ENCODE results near the gene WWTR1.

Gene WWTR1

DNA sequence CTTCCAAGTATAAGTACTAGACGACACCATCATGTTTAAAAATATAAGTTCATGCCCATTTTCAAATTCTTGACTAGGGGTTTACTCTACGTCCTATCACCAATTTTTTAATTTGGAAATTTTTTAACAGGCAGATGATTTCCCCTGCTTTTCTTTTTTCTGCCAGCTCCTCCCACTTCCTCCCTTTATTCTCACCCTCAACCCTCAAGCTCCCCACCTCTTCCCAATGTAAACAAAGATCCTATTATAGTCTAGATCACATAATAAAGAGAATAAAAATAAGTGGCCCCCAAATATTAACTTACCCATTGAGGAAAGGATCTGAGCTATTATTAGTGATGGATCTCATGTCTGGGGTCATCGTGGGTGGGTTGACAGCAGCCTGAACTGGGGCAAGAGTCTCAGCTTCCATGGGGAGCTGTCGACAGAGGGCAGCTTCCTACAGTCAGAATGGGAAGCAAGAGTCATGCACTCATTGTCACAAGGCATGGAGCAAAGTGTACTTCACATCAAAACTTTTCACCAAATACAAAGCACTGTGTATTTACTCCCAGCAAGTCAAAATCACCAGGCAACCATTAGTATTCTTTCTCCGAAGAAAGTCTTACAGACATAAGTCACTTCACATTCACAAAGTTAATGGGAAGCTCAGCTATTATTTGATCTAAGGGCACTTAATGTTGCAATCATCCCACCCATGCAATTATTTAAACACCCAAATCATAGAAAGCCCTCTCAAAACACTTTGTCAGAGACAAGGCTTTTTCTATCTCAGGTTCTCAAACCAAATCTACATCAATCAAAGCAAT lies 130.1 kb downstream of the WWTR1 start:
- Histone ChIP-seq H3K4me1 (peaks cover 3% of the 10 kb centered on the region; the same call in 1 of the 2 replicates), H3K27me3 (no peaks in the 10 kb centered on the region), H3K9me3 (no peaks in the 10 kb centered on the region), H3K36me3 (no peaks in the 10 kb centered on the region), H3K4me3 (ENCODE audit: low read depth, low read length) (no peak overlapping the region)
- DNase-seq, result no peak
- TF ChIP-seq, protein P1, sequence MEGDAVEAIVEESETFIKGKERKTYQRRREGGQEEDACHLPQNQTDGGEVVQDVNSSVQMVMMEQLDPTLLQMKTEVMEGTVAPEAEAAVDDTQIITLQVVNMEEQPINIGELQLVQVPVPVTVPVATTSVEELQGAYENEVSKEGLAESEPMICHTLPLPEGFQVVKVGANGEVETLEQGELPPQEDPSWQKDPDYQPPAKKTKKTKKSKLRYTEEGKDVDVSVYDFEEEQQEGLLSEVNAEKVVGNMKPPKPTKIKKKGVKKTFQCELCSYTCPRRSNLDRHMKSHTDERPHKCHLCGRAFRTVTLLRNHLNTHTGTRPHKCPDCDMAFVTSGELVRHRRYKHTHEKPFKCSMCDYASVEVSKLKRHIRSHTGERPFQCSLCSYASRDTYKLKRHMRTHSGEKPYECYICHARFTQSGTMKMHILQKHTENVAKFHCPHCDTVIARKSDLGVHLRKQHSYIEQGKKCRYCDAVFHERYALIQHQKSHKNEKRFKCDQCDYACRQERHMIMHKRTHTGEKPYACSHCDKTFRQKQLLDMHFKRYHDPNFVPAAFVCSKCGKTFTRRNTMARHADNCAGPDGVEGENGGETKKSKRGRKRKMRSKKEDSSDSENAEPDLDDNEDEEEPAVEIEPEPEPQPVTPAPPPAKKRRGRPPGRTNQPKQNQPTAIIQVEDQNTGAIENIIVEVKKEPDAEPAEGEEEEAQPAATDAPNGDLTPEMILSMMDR (IDR thresholded peaks at IDR 0.05; ENCODE audit: low read depth, low read length), result no peak

DNA sequence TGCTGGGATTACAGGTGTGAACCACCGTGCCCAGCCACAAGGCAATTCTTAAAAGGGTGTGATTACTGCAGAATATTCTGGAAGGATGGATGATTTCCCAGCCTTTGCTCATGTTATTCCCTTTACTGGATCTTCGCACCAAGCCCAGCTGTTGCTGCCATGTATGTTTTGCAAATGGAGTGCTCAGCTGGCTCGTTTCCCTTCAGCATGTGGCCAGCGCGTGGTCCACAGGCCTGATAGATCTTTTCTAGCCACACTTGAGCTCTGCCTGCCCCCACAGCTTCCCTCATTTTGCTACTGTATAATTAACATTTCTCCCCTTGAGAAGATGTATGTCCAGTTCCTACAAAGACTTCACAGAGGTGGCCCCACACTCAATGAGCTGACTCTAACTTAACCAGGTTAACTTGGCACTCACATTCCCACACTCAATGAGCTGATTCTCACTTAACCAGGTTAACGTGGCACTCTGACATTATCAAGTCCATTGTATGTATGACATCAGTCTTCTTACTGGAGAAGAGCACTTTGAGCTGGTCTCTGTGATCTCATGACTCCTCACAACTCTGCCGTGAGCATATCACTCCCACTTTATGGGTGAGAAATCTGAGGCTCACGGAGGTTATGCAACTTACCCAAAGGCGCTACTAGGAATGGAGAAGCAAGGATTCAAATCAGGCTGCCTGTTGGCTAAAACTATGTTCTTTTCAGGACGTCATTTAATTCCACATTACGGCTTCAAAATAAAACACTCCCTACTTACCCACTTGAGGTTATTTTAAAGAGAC lies 134.1 kb downstream of the WWTR1 start:
- TF ChIP-seq, protein P1 (IDR thresholded peaks at IDR 0.05; ENCODE audit: low read depth, low read length), result no peak
- H3K27me3 ChIP-seq, result no peaks in the 10 kb centered on the region; the same call in 1 of the 2 replicates
- H3K4me1 ChIP-seq, result peaks cover 3% of the 10 kb centered on the region; the same call in 1 of the 2 replicates
- H3K9me3 ChIP-seq, result no peaks in the 10 kb centered on the region
- DNase-seq, result no peak
- no peaks in the 10 kb centered on the region for H3K36me3 ChIP-seq
- H3K4me3 ChIP-seq (ENCODE audit: low read depth, low read length), result no peak overlapping the region

DNA sequence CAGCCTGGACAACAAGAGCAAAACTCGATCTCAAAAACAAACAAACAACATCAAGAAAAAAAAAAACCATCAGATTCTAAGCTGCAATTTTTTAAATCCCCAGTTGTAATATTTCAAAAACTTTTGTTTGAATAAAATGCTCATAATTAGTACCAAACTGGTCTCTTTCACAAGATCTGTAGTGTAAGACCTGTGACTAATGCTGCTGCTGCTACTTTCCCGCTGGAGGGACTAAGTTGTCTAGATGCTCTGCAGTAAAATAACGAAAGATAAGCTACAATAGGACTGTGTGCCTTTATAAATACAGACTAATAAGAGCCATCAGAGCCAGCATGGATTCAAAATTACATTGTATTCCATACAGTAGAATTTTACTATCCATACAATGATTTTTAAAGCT lies 137.9 kb downstream of the WWTR1 start:
- Histone ChIP-seq H3K9me3 (no peaks in the 10 kb centered on the region), H3K27me3 (no peaks in the 10 kb centered on the region; the same call in 1 of the 2 replicates), H3K4me1 (no peaks in the 10 kb centered on the region), H3K36me3 (no peaks in the 10 kb centered on the region), H3K4me3 (ENCODE audit: low read depth, low read length) (no peak overlapping the region)
- no peak for DNase-seq
- TF ChIP-seq, protein P1 (IDR thresholded peaks at IDR 0.05; ENCODE audit: low read depth, low read length), result no peak

DNA sequence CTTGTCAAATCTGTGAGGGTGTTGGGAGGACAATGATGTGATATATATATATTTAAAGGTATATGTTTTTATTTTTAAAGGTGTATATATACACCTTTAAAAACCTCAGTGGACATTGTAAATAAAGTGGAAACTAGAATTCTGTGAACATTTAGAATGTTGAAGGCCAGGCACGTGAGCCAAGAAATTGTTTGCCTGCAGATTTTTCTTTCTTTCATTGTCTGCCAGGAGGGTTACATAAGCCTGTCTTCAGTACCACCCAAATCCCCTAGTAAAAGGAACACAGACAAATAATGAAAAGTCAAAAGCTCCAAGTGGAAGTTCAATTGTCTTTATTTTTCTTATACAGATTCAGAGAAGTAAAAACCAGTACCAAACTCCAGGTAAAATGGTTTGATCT lies 140.9 kb downstream of the WWTR1 start:
- peaks cover 6% of the 10 kb centered on the region for H3K4me1 ChIP-seq
- DNase-seq, result no peak
- no peaks in the 10 kb centered on the region for H3K36me3 ChIP-seq
- TF ChIP-seq, protein P1 (IDR thresholded peaks at IDR 0.05; ENCODE audit: low read depth, low read length), result no peak
- no peak overlapping the region for H3K4me3 ChIP-seq (ENCODE audit: low read depth, low read length)
- H3K9me3 ChIP-seq, result no peaks in the 10 kb centered on the region
- no peaks in the 10 kb centered on the region; the same call in none of the 2 replicates for H3K27me3 ChIP-seq

DNA sequence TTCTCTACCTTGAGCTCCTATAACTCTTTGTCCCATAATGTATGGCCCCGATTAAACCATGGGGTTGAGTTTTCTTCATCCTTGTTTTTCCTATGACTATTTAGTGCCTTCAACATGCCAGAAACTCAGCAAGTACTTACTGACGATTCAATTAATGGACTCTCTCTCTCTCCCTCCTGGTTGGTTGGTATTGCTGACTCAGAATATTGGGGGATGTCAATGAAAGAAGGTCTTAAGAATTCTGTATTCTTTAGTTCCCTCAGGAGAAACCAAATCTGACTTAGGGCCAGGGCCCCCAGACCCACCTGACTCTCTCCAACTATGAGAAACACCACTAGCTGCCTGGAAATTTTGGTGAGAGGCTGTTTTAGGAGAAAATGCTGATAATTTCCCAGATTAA lies 142.6 kb downstream of the WWTR1 start:
- DNase-seq, result no peak
- H3K4me1 ChIP-seq, result peaks cover 6% of the 10 kb centered on the region
- H3K27me3 ChIP-seq, result no peaks in the 10 kb centered on the region; the same call in none of the 2 replicates
- H3K36me3 ChIP-seq, result no peaks in the 10 kb centered on the region
- TF ChIP-seq, protein P1 (IDR thresholded peaks at IDR 0.05; ENCODE audit: low read depth, low read length), result no peak
- H3K9me3 ChIP-seq, result no peaks in the 10 kb centered on the region
- no peak overlapping the region for H3K4me3 ChIP-seq (ENCODE audit: low read depth, low read length)
